CD14-positive monocyte (primary cell): Measurements from ENCODE around the gene SPANXN5. TPM values are rescaled to one million over a fixed set of nuclear protein-coding genes. Genes with fewer than 3 reads are reported as not detected.

Experiments used
- DNase-seq, 3 donors: peaks; one replicate each; pipeline ENCODE4 v3.0.0-alpha.2; 2011 to 2022
- H2AFZ ChIP-seq: 2 replicates; pipeline ENCODE4 v1.6.0; 2012; ENCODE audit warnings: mild to moderate bottlenecking, low read depth, low read length, inconsistent platforms; ENCODE audit not compliant: insufficient read depth, poor library complexity, severe bottlenecking
- H3K27ac ChIP-seq, 2 donors: 1 replicate in 1 of 2; 2 replicates in 1 of 2; pipeline ENCODE4 v1.5.1; 2012 to 2013; ENCODE audit warnings: low read length in 2 of 2, control low read depth in 1 of 2, inconsistent platforms in 1 of 2, low read depth in 1 of 2, mild to moderate bottlenecking in 1 of 2
- H3K27me3 ChIP-seq, 2 donors: one replicate each; pipeline versions ENCODE4 v1.6.0 to v1.6.1; 2011 to 2013; ENCODE audit warnings: low read length in 2 of 2; ENCODE audit not compliant: control insufficient read depth in 2 of 2, insufficient read depth in 2 of 2
- H3K36me3 ChIP-seq, 2 donors: replicated peaks in 1 of 2; 1 replicate in 1 of 2; 2 replicates in 1 of 2; pipeline versions ENCODE4 v1.5.1 to v1.6.1; 2012 to 2013; ENCODE audit warnings: low read length in 2 of 2, control low read depth in 1 of 2, inconsistent platforms in 1 of 2, mild to moderate bottlenecking in 1 of 2; ENCODE audit not compliant: insufficient read depth in 2 of 2, control insufficient read depth in 1 of 2
- H3K4me1 ChIP-seq, 2 donors: 1 replicate in 1 of 2; 2 replicates in 1 of 2; pipeline versions ENCODE4 v1.5.1 to v1.6.1; 2012 to 2013; ENCODE audit warnings: low read length in 2 of 2, control low read depth in 1 of 2, inconsistent platforms in 1 of 2, mild to moderate bottlenecking in 1 of 2, moderate library complexity in 1 of 2; ENCODE audit not compliant: insufficient read depth in 2 of 2, control insufficient read depth in 1 of 2
- H3K4me2 ChIP-seq: replicated peaks from 2 replicates; pipeline ENCODE3; 2012; ENCODE audit warnings: low read length, moderate library complexity, mild to moderate bottlenecking; ENCODE audit not compliant: poor library complexity, severe bottlenecking; ENCODE audit errors: extremely low read depth
- H3K4me3 ChIP-seq, 3 experiments: fragments of 200-600 bp in 1 of 3; sonication (generic) in 1 of 3; replicated peaks in 1 of 3; 1 replicate in 2 of 3; 2 replicates in 1 of 3; pipeline ENCODE4 v1.5.1; 2011 to 2013; ENCODE audit warnings: low read length in 3 of 3, mild to moderate bottlenecking in 3 of 3, control low read depth in 2 of 3, low read depth in 2 of 3, inconsistent platforms in 1 of 3, moderate library complexity in 1 of 3
- H3K79me2 ChIP-seq: 2 replicates; pipeline ENCODE4 v1.6.0; 2012; ENCODE audit warnings: mild to moderate bottlenecking, control low read depth, inconsistent platforms, low read length, moderate library complexity; ENCODE audit not compliant: insufficient read depth
- H3K9ac ChIP-seq: 2 replicates; pipeline ENCODE4 v1.6.0; 2017; ENCODE audit warnings: low read length, mild to moderate bottlenecking; ENCODE audit not compliant: insufficient read depth, poor library complexity, severe bottlenecking
- H3K9me3 ChIP-seq, 2 donors: replicated peaks in 1 of 2; 1 replicate in 1 of 2; 2 replicates in 1 of 2; pipeline versions ENCODE4 v1.5.1 to v1.6.1; 2012 to 2013; ENCODE audit warnings: low read length in 2 of 2, control low read depth in 1 of 2; ENCODE audit not compliant: control insufficient read depth in 1 of 2, insufficient read depth in 1 of 2
- H4K20me1 ChIP-seq: 2 replicates; pipeline ENCODE4 v1.6.0; 2012; ENCODE audit warnings: mild to moderate bottlenecking, low read length, control low read depth, moderate library complexity; ENCODE audit not compliant: insufficient read depth
- H3K27ac Mint-ChIP-seq, 7 donors: one replicate each; pipeline ENCODE4 v1.8.0; 2020; ENCODE audit warnings: mild to moderate bottlenecking in 7 of 7, mixed read lengths in 7 of 7, moderate library complexity in 6 of 7, inconsistent platforms in 2 of 7
- H3K27me3 Mint-ChIP-seq, 3 donors: one replicate each; pipeline ENCODE4 v1.8.0; 2021 to 2022; ENCODE audit warnings: low read depth in 3 of 3, mild to moderate bottlenecking in 3 of 3, mixed read lengths in 3 of 3, moderate library complexity in 3 of 3, inconsistent platforms in 1 of 3
- H3K36me3 Mint-ChIP-seq, 2 donors: one replicate each; pipeline ENCODE4 v1.8.0; 2020; ENCODE audit warnings: mixed read lengths in 2 of 2, inconsistent platforms in 1 of 2, mild to moderate bottlenecking in 1 of 2
- H3K4me1 Mint-ChIP-seq: one replicate; pipeline ENCODE4 v1.8.0; 2020; ENCODE audit warnings: mild to moderate bottlenecking, mixed read lengths
- H3K4me3 Mint-ChIP-seq, 2 donors: one replicate each; pipeline ENCODE4 v1.8.0; 2020; ENCODE audit warnings: mild to moderate bottlenecking in 2 of 2, mixed read lengths in 2 of 2, moderate library complexity in 1 of 2
- H3K9me3 Mint-ChIP-seq, 7 donors: one replicate each; pipeline ENCODE4 v1.8.0; 2020 to 2022; ENCODE audit warnings: mixed read lengths in 7 of 7, mild to moderate bottlenecking in 6 of 7, moderate library complexity in 6 of 7, inconsistent platforms in 2 of 7
- CTCF ChIP-seq: fragments of 200-600 bp; IDR thresholded peaks from one replicate; pipeline ENCODE4 v1.8.0; 2022; ENCODE audit warnings: antibody characterized with exemption, mild to moderate bottlenecking
- WGBS: methylation state at CpG from one replicate; pipeline ENCODE4 v1.1.5; 2013; ENCODE audit warnings: missing lambda C conversion rate; ENCODE audit not compliant: insufficient coverage; 5-methylcytosine and 5-hydroxymethylcytosine counted together
- intact Hi-C, 2 donors: fragments of 100-400 bp; cut with micrococcal nuclease; formaldehyde crosslinking; loops; one replicate each; pipeline versions ENCODE4 v1.15.0 to v1.15.1; 2023
- polyA plus RNA-seq, 3 donors: library from polyadenylated mRNA; depleted of rRNA in 1 of 3; unstranded in 2 of 3; stranded (reverse) in 1 of 3; fragments of 300-500 nt in 2 of 3; fragments of >200 nt in 1 of 3; fragmentation: Illumina TruSeq in 2 of 3; gene quantifications; 1 replicate in 2 of 3; 2 replicates in 1 of 3; pipeline ENCODE4 v1.2.3, GENCODE V29; 2012 to 2021

SPANXN5 gene
- polyA plus RNA-seq, 3 donors = not detected

DNA sequence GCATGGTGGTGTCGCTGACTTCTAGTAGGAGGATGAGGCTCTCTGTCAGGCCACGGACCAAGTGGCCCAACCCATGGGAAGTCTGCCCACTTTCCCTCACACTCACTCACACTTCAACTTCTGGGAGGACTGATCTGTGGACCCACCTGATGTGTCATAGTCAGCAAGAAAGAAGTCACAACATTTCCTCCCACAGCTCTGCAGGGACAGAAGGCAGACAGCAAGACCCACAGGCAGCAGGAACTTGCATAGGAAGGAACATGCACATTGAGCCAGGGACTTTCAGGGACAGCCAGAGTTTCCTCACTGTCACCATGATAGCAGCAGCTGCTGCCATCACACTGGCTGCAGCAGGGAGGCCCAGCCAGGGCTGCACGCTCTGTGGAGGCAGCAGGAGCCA is 33.3 kb upstream of the SPANXN5 start:
- peaks cover 0 to 2% (median 0%) of the 10 kb centered on the region in 3 donors for H3K27me3 Mint-ChIP-seq
- H3K36me3 Mint-ChIP-seq = no peaks in the 10 kb centered on the region
- Histone ChIP-seq H3K9me3 (no peaks in the 10 kb centered on the region), H3K9ac (no peak overlapping the region), H4K20me1 (no peaks in the 10 kb centered on the region), H3K36me3 (no peaks in the 10 kb centered on the region), H3K27me3 (no peaks in the 10 kb centered on the region), H3K4me3 (no peak overlapping the region), H3K4me1 (no peaks in the 10 kb centered on the region), H2AFZ (no peak overlapping the region), H3K79me2 (no peaks in the 10 kb centered on the region), H3K27ac (no peak overlapping the region), H3K4me2 (no peak overlapping the region)
- no peak overlapping the region for H3K27ac Mint-ChIP-seq
- no peak for DNase-seq
- peaks cover 0 to 10% (median 4%) of the 10 kb centered on the region in 7 donors for H3K9me3 Mint-ChIP-seq
- WGBS = no CpG with 5 or more reads among the region's 3 CpGs
- no peaks in the 10 kb centered on the region for H3K4me1 Mint-ChIP-seq
- TF ChIP-seq CTCF = no peak
- no peak overlapping the region for H3K4me3 Mint-ChIP-seq
- intact Hi-C loops = no loop called here

- Histone ChIP-seq H3K9ac (no peak overlapping the region), H3K4me1 (no peaks in the 10 kb centered on the region), H3K9me3 (no peaks in the 10 kb centered on the region), H3K79me2 (no peaks in the 10 kb centered on the region), H3K4me2 (no peak overlapping the region), H3K27ac (no peak overlapping the region), H3K4me3 (no peak overlapping the region), H3K36me3 (no peaks in the 10 kb centered on the region), H3K27me3 (no peaks in the 10 kb centered on the region), H4K20me1 (no peaks in the 10 kb centered on the region), H2AFZ (no peak overlapping the region)
- no peaks in the 10 kb centered on the region for H3K4me1 Mint-ChIP-seq
- H3K4me3 Mint-ChIP-seq = no peak overlapping the region
- H3K36me3 Mint-ChIP-seq = no peaks in the 10 kb centered on the region
- peaks cover 0 to 10% (median 2%) of the 10 kb centered on the region in 7 donors for H3K9me3 Mint-ChIP-seq
- peaks cover 0 to 12% (median 2%) of the 10 kb centered on the region in 3 donors for H3K27me3 Mint-ChIP-seq
- intact Hi-C loops = no loop called here
- no CpG with 5 or more reads among the region's 2 CpGs for WGBS
- no peak overlapping the region for H3K27ac Mint-ChIP-seq
- no peak for TF ChIP-seq CTCF
- DNase-seq = no peak
These were observed 27.4 kb upstream of the SPANXN5 start for GRCh38 chrX:52824608-52825007.
